ENCODE results near the gene RAPGEF4. TPM values are rescaled to one million over a fixed set of nuclear protein-coding genes. Genes with fewer than 3 reads are reported as not detected.

Gene RAPGEF4
- total RNA-seq, 1 experiment from 2014 or later: 1.4 TPM

DNA sequence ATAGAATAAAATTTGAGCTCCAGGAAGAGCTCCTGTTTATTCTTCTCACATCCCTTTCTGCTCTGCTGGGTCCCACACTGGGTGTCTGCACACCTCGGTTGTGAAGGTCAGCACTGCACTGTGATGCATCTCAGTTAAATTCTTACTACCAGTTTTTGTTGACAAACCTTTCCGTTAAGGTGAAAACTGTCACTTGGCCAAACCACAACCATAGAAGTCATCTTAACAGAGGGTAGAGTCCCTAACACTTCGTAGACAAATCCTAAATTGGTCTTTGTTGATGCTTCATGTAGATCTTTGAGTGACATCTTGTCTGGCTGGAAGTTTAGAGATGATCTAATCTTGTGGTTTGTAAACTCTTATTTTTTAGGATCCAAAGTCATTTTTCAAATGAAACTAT is 172.6 kb downstream of the RAPGEF4 start:
- H3K4me2 ChIP-seq (ENCODE audit: insufficient read depth, insufficient read length, low read length): no peak overlapping the region
- TF ChIP-seq, protein P1, sequence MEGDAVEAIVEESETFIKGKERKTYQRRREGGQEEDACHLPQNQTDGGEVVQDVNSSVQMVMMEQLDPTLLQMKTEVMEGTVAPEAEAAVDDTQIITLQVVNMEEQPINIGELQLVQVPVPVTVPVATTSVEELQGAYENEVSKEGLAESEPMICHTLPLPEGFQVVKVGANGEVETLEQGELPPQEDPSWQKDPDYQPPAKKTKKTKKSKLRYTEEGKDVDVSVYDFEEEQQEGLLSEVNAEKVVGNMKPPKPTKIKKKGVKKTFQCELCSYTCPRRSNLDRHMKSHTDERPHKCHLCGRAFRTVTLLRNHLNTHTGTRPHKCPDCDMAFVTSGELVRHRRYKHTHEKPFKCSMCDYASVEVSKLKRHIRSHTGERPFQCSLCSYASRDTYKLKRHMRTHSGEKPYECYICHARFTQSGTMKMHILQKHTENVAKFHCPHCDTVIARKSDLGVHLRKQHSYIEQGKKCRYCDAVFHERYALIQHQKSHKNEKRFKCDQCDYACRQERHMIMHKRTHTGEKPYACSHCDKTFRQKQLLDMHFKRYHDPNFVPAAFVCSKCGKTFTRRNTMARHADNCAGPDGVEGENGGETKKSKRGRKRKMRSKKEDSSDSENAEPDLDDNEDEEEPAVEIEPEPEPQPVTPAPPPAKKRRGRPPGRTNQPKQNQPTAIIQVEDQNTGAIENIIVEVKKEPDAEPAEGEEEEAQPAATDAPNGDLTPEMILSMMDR (conservative IDR thresholded peaks at IDR 0.05): no peak

More for the DNA sequence above, 172.6 kb downstream of the RAPGEF4 start:
- H2BK5ac ChIP-seq (ENCODE audit: insufficient read length, low read length): no peak overlapping the region
- no peak overlapping the region for H3K9ac ChIP-seq (ENCODE audit: extremely low read depth, insufficient read length, low read length)
- no peak overlapping the region for H3K14ac ChIP-seq (ENCODE audit: insufficient read depth, low read length)
- no peak overlapping the region for H2BK15ac ChIP-seq (ENCODE audit: low read depth, low read length)
- H3K4me3 Mint-ChIP-seq: no peak overlapping the region
- no peak overlapping the region for H2AFZ ChIP-seq (ENCODE audit: low read length)
- H4K20me1 ChIP-seq (ENCODE audit: control insufficient read depth, insufficient read depth, insufficient read length): no peaks in the 10 kb centered on the region
- H3K9me3 Mint-ChIP-seq: no peaks in the 10 kb centered on the region
- H4K91ac ChIP-seq (ENCODE audit: insufficient read length, low read depth, low read length): no peak overlapping the region
- H3K27me3 ChIP-seq (ENCODE audit: insufficient read depth, low read length): no peaks in the 10 kb centered on the region
- no peak overlapping the region for H2BK12ac ChIP-seq (ENCODE audit: insufficient read length, low read depth, low read length)
- no peak overlapping the region for H3K27ac ChIP-seq (ENCODE audit: insufficient read length, low read depth, low read length)
- no peak overlapping the region for H3K18ac ChIP-seq (ENCODE audit: insufficient read length, low read depth, low read length)
- no peak overlapping the region for H3K27ac Mint-ChIP-seq
- H2BK120ac ChIP-seq (ENCODE audit: low read depth, low read length, poor library complexity, severe bottlenecking): no peak overlapping the region
- H2BK20ac ChIP-seq (ENCODE audit: low read depth, low read length, poor library complexity, severe bottlenecking): no peak overlapping the region
- no peaks in the 10 kb centered on the region for H3K9me3 ChIP-seq (ENCODE audit: control insufficient read depth, low read depth, low read length)
- WGBS (ENCODE audit: extremely low coverage, insufficient read length, low lambda C conversion rate): no CpG with 5 or more reads among the region's 3 CpGs
- H3K36me3 Mint-ChIP-seq (ENCODE audit: insufficient read depth in 1 of 3, low read depth in 3 of 3): no peaks in the 10 kb centered on the region
- peaks cover 3% of the 10 kb centered on the region; the same call in 1 of the 2 replicates for H3K4me1 ChIP-seq (ENCODE audit: insufficient read depth, low read length)
- no peaks in the 10 kb centered on the region for H3K79me1 ChIP-seq (ENCODE audit: insufficient read depth, low read depth, low read length, poor library complexity, severe bottlenecking)
- no peak overlapping the region for H3K4ac ChIP-seq (ENCODE audit: low read depth, low read length)
- no peak overlapping the region for H3K23ac ChIP-seq (ENCODE audit: insufficient read length, low read depth, low read length)
- H3K4me1 Mint-ChIP-seq: peaks cover 10 to 27% of the 10 kb centered on the region in 2 experiments
- no peak for DNase-seq
- H3T11ph ChIP-seq (ENCODE audit: low read length): no peak overlapping the region
- H4K5ac ChIP-seq (ENCODE audit: insufficient read length, low read depth, low read length): no peak overlapping the region
- no peaks in the 10 kb centered on the region for H3K23me2 ChIP-seq (ENCODE audit: insufficient read length, low read depth, low read length, poor library complexity, severe bottlenecking)
- H4K8ac ChIP-seq (replicated peaks; ENCODE audit: insufficient read length, low read depth, low read length): no peak overlapping the region
- H3K27me3 Mint-ChIP-seq (ENCODE audit: low read depth): no peaks in the 10 kb centered on the region
- H3K56ac ChIP-seq (ENCODE audit: insufficient read length, low read depth, low read length): no peak overlapping the region
- no peak overlapping the region for H2AK5ac ChIP-seq (ENCODE audit: insufficient read length, low read length)
- no peaks in the 10 kb centered on the region for H3K79me2 ChIP-seq (ENCODE audit: insufficient read depth, low read length)
